Osteoblast (primary cell): Measurements from ENCODE around the gene ITGA6. TPM values are rescaled to one million over a fixed set of nuclear protein-coding genes. Genes with fewer than 3 reads are reported as not detected.

Experiments used
- DNase-seq: peaks from one replicate; pipeline ENCODE4 v3.0.0; 2011; ENCODE audit warnings: low spot score, mixed read lengths; ENCODE audit not compliant: insufficient read length; ENCODE audit errors: missing footprints
- H2AFZ ChIP-seq: 2 replicates; pipeline ENCODE4 v1.6.0; 2011; ENCODE audit warnings: mild to moderate bottlenecking, low read length
- H3K27ac ChIP-seq: 2 replicates; pipeline ENCODE4 v1.5.1; 2011; ENCODE audit warnings: mild to moderate bottlenecking, low read depth, low read length, moderate library complexity
- H3K27me3 ChIP-seq: 2 replicates; pipeline ENCODE4 v1.6.0; 2012; ENCODE audit warnings: mild to moderate bottlenecking, control low read depth, inconsistent platforms, low read length, moderate library complexity; ENCODE audit not compliant: insufficient read depth
- H3K36me3 ChIP-seq: 2 replicates; pipeline ENCODE4 v1.5.1; 2011; ENCODE audit warnings: mild to moderate bottlenecking, low read length, control low read depth, moderate library complexity; ENCODE audit not compliant: insufficient read depth
- H3K4me1 ChIP-seq: 2 replicates; pipeline ENCODE4 v1.5.1; 2011; ENCODE audit warnings: mild to moderate bottlenecking, low read length, control low read depth, moderate library complexity; ENCODE audit not compliant: insufficient read depth
- H3K4me2 ChIP-seq: 2 replicates; pipeline ENCODE4 v1.6.0; 2011; ENCODE audit warnings: mild to moderate bottlenecking, low read length; ENCODE audit not compliant: insufficient read depth
- H3K4me3 ChIP-seq: fragments of 200-600 bp; sonication (generic); 3 replicates; pipeline ENCODE4 v1.5.1; 2012; ENCODE audit warnings: mild to moderate bottlenecking, low read length, inconsistent platforms; ENCODE audit not compliant: insufficient read depth
- H3K79me2 ChIP-seq: 2 replicates; pipeline ENCODE4 v1.6.0; 2012; ENCODE audit warnings: mild to moderate bottlenecking, low read length, control low read depth, inconsistent platforms; ENCODE audit not compliant: insufficient read depth
- H3K9me3 ChIP-seq: 2 replicates; pipeline ENCODE4 v1.5.1; 2011; ENCODE audit warnings: low read depth, low read length, control low read depth
- H4K20me1 ChIP-seq: 2 replicates; pipeline ENCODE4 v1.6.0; 2012; ENCODE audit warnings: mild to moderate bottlenecking, low read length, control low read depth; ENCODE audit not compliant: insufficient read depth
- CTCF ChIP-seq: IDR thresholded peaks from 2 replicates; pipeline ENCODE4 v1.5.1; 2011; ENCODE audit warnings: mild to moderate bottlenecking, low read depth, low read length, moderate library complexity; ENCODE audit errors: extremely low read depth
- total RNA-seq: library from RNA; depleted of rRNA; stranded (reverse); fragments of >200 nt; gene quantifications from 2 replicates; pipeline ENCODE4 v1.2.3, GENCODE V29; 2012

Gene ITGA6
- total RNA-seq, 1 donor, result 9.0 TPM

- Histone ChIP-seq H2AFZ (no peak overlapping the region), H3K36me3 (no peaks in the 10 kb centered on the region), H3K27ac (no peak overlapping the region), H4K20me1 (no peaks in the 10 kb centered on the region), H3K4me2 (no peak overlapping the region), H3K27me3 (no peaks in the 10 kb centered on the region), H3K4me3 (no peak overlapping the region), H3K9me3 (peaks cover 12% of the 10 kb centered on the region), H3K79me2 (no peaks in the 10 kb centered on the region), H3K4me1 (no peaks in the 10 kb centered on the region)
- no peak for DNase-seq
- TF ChIP-seq CTCF, result no peak
Observed at GRCh38 chr2:172513935-172514586, 86.7 kb downstream of the ITGA6 start.

- no peaks in the 10 kb centered on the region for H3K27me3 ChIP-seq
- no peaks in the 10 kb centered on the region for H3K4me1 ChIP-seq
- no peak overlapping the region for H3K4me2 ChIP-seq
- no peak overlapping the region for H3K27ac ChIP-seq
- H3K9me3 ChIP-seq, result peaks cover 12% of the 10 kb centered on the region
- no peaks in the 10 kb centered on the region for H3K36me3 ChIP-seq
- H3K79me2 ChIP-seq, result no peaks in the 10 kb centered on the region
- no peak for DNase-seq
- TF ChIP-seq CTCF, result no peak
- H2AFZ ChIP-seq, result no peak overlapping the region
- H4K20me1 ChIP-seq, result no peaks in the 10 kb centered on the region
- no peak overlapping the region for H3K4me3 ChIP-seq
Observed at GRCh38 chr2:172516299-172516698, 88.9 kb downstream of the ITGA6 start.

GRCh38 chr2:172518995-172519394 lies 91.6 kb downstream of the ITGA6 start:
- Histone ChIP-seq H3K27me3 (no peaks in the 10 kb centered on the region), H3K4me1 (no peaks in the 10 kb centered on the region), H3K79me2 (no peaks in the 10 kb centered on the region), H3K9me3 (no peaks in the 10 kb centered on the region), H2AFZ (no peak overlapping the region), H3K27ac (no peak overlapping the region), H3K4me2 (no peak overlapping the region), H4K20me1 (no peaks in the 10 kb centered on the region), H3K36me3 (no peaks in the 10 kb centered on the region), H3K4me3 (no peak overlapping the region)
- TF ChIP-seq CTCF, result no peak
- no peak for DNase-seq

GRCh38 chr2:172525601-172526000 lies 98.2 kb downstream of the ITGA6 start:
- no peaks in the 10 kb centered on the region for H3K36me3 ChIP-seq
- H3K4me2 ChIP-seq, result no peak overlapping the region
- H3K27ac ChIP-seq, result no peak overlapping the region
- no peaks in the 10 kb centered on the region for H4K20me1 ChIP-seq
- no peaks in the 10 kb centered on the region for H3K27me3 ChIP-seq
- no peak for TF ChIP-seq CTCF
- DNase-seq, result no peak
- H3K79me2 ChIP-seq, result no peaks in the 10 kb centered on the region
- H3K9me3 ChIP-seq, result peaks cover 3% of the 10 kb centered on the region
- no peak overlapping the region for H3K4me3 ChIP-seq
- H3K4me1 ChIP-seq, result no peaks in the 10 kb centered on the region
- H2AFZ ChIP-seq, result no peak overlapping the region
